HTR-8/SVneo (cell line): Measurements from ENCODE around the gene ST3GAL2.
"Not testable (repeated sequence)": the region's sequence is repeated elsewhere in the genome, so short reads cannot be mapped to it uniquely, and the experiment has no call there.

Source experiments
- DNase-seq: peaks from one replicate; pipeline ENCODE4 v3.0.0; 2011; ENCODE audit warnings: low spot score, mixed read lengths; ENCODE audit not compliant: insufficient read length
- FAIRE-seq: peaks from 2 replicates; lab custom pipeline; 2011; peaks lifted over from hg19 to GRCh38; lab: Jason Lieb, UNC

The ST3GAL2 gene

DNA sequence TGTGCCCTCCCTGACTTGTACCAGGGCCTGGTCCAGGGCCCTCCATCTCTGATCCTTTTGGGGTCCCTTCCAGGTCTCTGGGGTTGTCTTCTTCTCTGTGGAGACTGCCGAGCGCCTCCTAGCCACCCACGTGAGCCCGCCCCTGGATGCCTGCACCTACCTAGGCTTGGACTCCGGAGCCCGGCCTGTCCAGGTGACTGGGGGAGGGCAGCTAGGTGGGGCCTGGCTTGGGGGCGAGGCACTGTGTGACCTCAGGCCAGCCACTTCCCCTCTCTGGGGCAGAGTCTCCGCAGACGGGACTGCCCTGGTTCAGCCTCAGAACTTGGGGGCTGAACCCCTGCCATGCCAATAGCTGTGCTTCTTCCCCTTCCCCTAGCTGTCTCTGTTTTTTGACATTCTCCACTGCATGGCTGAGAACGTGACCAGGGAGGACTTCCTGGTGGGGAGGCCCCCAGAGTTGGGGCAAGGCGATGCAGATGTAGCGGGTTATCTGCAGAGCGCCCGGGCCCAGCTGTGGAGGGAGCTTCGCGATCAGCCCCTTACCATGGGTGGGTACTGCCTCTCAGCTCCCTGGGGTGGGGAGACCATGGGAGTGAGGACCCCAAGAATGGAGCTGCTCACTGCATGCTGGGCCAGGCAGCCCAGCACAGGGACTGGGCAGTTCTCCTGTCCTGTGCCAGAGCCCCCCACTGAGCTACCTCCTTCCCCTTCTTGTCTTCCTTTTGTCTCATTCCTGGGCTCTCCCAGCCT lies 30.1 kb upstream of the ST3GAL2 start:
- no peak for DNase-seq
- no peak for FAIRE-seq

DNA sequence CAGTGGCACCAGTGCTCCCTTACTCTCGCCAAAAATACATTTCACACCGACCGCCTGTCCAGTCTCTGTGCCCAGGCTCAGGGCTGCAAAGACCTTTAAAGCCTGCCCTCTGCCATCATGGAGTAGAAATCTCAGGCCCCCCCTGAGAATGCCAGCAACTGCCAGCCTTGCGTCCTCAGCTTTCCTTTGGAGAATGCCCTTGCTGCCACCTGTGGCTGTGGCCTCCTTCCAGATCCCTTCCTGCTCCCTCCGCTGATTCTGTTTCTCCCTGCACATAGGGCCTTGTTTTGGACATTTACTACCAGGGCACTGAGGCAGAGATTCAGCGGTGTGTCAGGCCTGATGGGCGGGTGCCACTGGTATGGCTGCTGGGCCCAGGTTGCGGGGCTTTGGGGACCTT lies 28.7 kb upstream of the ST3GAL2 start:
- FAIRE-seq: no peak
- no peak for DNase-seq

- no peak for DNase-seq
Observed at GRCh38 chr16:70467113-70467512, 28.2 kb upstream of the ST3GAL2 start.

GRCh38 chr16:70466805-70467076 lies 27.8 kb upstream of the ST3GAL2 start:
- FAIRE-seq: peak; percentile 58
- no peak for DNase-seq

More at GRCh38 chr16:70467113-70467512, 28.2 kb upstream of the ST3GAL2 start:
- no peak for FAIRE-seq

GRCh38 chr16:70465999-70466804 lies 27.3 kb upstream of the ST3GAL2 start:
- DNase-seq (no peak), FAIRE-seq (no peak)

- peak; percentile 87 for FAIRE-seq
- no peak for DNase-seq
Observed at GRCh38 chr16:70463235-70463634, 24.3 kb upstream of the ST3GAL2 start.

DNA sequence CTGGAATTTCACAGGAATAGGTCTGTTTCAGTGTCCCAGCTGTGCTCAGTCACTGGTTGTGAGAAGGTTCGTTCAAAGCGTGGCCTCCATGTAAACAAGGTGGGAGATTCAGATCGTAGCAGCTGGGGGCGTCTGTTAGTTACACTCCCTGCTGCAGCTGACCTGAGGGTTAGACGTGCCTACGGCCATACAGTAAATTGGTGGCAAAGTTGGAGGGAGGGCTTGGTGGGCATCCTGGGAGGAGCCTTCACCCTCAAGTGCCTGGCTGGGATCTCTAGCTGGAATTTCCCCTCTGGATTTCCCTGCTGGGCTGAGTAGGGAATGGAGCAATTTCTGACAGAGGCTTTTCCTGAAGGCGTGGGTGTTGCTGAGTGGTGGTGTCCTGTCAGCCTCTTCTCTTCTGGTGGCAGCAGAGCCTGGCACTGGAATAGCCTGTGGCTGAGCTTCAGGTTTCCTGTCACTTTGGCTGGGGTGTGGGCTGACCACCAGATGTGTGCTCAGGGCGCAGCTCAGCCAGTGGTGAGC lies 21.9 kb upstream of the ST3GAL2 start:
- FAIRE-seq (peak; percentile 90), DNase-seq (no peak)

DNA sequence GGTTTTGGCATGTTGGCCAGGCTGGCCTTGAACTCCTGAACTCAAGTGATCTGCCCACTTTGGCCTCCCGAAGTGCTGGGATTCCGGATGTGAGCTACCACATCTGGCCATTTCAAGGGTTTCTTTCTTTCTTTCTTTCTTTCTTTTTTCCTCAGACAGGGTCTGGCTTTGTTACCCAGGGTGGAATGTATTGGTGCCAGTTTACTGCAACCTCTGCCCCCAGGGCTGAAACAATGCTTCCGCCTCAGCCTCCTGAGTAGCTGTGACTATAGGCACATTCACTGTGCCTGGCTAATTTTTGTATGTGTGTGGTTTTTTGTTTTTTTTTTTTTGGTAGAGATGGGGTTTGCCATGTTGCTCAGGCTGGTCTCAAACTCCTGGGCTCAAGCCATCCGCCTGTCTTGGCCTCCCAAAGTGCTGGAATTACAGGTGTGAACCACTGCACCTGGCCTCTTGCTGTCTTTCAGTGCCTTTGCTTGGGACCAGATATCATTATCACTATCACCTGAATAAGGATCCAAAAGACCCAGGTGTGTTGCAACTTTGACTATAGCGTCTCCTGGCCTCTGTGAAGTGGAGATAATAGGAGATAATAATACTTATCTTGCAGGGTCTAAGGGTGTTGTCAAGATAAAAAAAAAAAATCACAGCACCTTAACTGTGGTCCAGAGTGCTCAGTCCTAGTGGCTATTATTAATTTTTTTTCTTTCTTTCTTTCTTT lies 18.7 kb upstream of the ST3GAL2 start:
- DNase-seq (no peak), FAIRE-seq (no peak)

DNA sequence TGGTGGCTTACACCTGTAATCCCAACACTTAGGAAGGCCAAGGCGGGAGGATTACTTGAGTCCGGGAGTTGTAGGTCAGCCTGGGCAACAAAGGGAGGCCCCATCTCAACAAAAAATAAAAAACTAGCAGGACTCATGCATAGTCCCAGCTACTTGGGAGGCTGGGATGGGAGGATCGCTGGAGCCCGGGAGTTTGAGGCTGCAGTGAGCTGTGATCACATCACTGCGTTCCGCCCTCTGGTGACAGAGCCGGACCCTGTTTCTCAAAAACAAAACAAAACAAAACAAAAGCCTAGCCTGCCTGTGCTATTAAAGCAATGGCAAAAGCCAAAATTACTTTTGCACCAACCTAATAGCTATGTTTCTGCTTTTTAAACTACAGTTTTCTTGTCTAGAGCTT lies 17.0 kb upstream of the ST3GAL2 start:
- FAIRE-seq (no peak), DNase-seq (no peak)

- DNase-seq (peak; percentile 97), FAIRE-seq (peak; percentile 97)
Observed at GRCh38 chr16:70454222-70455034, 15.5 kb upstream of the ST3GAL2 start, which contains the start of gene FCSK. FCSK (plus strand) TSS chr16:70454595; CDS start chr16:70463191, 8,596 bp downstream.

GRCh38 chr16:70453892-70454221 lies 15.0 kb upstream of the ST3GAL2 start:
- DNase-seq (no peak), FAIRE-seq (peak; percentile 76)

DNA sequence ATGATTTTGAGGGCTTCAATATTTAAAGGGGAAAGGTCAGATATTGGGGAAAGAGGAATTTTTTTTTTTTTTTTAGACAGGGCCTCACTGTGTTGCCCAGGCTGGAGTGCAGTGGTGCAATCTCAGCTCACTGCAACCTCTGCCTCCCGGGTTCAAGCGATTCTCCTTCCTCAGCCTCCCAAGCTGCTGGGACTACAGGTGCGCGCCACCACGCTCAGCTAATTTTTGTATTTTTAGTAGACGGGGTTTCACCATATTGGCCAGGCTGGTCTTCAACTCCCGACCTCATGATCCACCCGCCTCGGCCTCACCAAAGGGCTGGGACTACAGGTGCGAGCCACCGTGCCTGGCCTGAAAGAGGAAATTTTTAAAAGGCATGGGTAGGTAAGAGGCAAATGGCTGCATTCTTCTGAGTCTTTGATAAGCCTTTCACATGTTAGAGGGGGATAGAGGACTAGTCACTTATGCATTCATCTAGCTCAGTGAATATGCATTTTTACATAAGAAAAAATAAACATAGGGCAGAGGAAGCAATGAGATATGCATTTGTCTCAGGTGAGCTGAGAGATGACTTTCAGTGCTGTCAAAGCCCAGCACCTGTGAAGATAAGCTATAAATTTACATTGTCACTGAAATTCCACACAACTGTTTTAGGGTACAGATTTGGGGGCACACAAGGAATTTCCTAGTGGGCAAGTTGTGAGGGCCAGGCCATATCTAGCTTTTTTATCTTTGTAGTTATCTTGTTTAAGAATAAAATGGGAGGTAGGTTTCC lies 14.4 kb upstream of the ST3GAL2 start:
- peak; percentile 68 for FAIRE-seq

GRCh38 chr16:70451004-70451340 lies 12.1 kb upstream of the ST3GAL2 start:
- FAIRE-seq, DNase-seq: not testable (repeated sequence)

More for the DNA sequence above, 14.4 kb upstream of the ST3GAL2 start:
- no peak for DNase-seq

GRCh38 chr16:70450142-70451003 lies 11.5 kb upstream of the ST3GAL2 start:
- FAIRE-seq, DNase-seq: not testable (repeated sequence)

GRCh38 chr16:70448075-70448474 lies 9.2 kb upstream of the ST3GAL2 start:
- DNase-seq (no peak), FAIRE-seq (peak; percentile 42)

GRCh38 chr16:70444249-70445063 lies 5.6 kb upstream of the ST3GAL2 start:
- FAIRE-seq (no peak), DNase-seq (no peak)

GRCh38 chr16:70442344-70442743 lies 3.4 kb upstream of the ST3GAL2 start:
- FAIRE-seq: no peak
- DNase-seq: no peak
